G401 (cell line): ENCODE results near the gene IGFBP2. TPM values are rescaled to one million over a fixed set of nuclear protein-coding genes. Genes with fewer than 3 reads are reported as not detected.
"Not testable (repeated sequence)": the region's sequence is repeated elsewhere in the genome, so short reads cannot be mapped to it uniquely, and the experiment has no call there.

Experiments used
- DNase-seq: peaks from one replicate; pipeline ENCODE4 v3.0.0-alpha.2; 2015; ENCODE audit warnings: low spot score
- in situ Hi-C: cut with HindIII; loops from 2 replicates; pipeline ENCODE4 v1.10.0; 2016; ENCODE audit warnings: low sequenced_read_pairs, mixed read lengths
- total RNA-seq: library from RNA; depleted of rRNA; stranded (reverse); fragments of >200 nt; shearing (Covaris generic); gene quantifications from 2 replicates; pipeline ENCODE4 v1.2.3, GENCODE V29; 2014; rRNA removed

Gene IGFBP2, protein sequence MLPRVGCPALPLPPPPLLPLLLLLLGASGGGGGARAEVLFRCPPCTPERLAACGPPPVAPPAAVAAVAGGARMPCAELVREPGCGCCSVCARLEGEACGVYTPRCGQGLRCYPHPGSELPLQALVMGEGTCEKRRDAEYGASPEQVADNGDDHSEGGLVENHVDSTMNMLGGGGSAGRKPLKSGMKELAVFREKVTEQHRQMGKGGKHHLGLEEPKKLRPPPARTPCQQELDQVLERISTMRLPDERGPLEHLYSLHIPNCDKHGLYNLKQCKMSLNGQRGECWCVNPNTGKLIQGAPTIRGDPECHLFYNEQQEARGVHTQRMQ
- 134 and 159 TPM in 2 replicates for total RNA-seq

DNA sequence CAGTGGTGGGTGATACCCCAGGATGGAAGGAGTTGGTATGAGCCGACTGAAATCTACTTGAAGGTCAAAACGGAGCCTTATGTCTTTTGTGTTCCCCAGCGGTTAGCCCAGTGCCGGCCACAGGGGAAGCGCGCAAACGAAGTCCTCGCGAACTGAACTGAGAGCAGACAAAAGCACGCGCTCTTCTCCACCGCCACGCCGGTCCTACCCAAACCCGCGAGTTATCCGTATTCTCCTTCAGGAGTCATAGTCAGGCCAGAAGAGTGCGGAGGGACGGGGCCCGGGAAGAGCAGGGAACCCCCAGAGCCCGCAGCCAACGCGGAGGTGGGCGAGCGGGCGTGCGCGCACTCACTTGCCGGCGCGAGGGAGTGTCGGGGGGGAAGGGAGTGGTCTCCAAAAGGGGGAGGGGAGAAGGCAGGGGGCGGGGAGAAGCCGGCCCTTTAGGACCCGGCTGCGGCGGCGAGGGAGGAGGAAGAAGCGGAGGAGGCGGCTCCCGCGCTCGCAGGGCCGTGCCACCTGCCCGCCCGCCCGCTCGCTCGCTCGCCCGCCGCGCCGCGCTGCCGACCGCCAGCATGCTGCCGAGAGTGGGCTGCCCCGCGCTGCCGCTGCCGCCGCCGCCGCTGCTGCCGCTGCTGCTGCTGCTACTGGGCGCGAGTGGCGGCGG lies at the start of gene IGFBP2:
TSS of gene IGFBP2 (plus strand) at position 469 of the 664 bp plus-strand sequence. CDS start at position 573, 104 bp downstream.
- DNase-seq = peak; percentile 15
- in situ Hi-C loops = no loop called here

DNA sequence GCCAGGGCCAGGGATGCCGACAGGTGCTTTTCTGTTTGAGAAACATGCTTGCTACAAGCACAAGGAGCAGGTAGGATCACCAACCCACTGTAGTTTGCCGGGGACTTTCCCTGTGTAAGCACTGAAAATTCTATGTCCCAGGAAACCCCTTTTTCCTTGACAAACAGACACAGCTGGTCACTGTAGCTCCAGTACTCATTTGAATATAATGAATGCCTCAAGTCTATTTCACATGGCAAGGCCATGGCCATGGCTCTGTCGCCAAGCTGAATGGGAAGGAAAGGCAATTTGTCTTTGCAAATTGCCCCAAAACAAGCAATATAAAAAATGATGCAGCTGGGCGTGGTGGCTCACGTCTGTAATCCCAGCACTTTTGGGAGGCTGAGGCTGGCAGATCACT lies 49.6 kb upstream of the IGFBP2 start:
- no peak for DNase-seq
- in situ Hi-C loops = no loop called here

DNA sequence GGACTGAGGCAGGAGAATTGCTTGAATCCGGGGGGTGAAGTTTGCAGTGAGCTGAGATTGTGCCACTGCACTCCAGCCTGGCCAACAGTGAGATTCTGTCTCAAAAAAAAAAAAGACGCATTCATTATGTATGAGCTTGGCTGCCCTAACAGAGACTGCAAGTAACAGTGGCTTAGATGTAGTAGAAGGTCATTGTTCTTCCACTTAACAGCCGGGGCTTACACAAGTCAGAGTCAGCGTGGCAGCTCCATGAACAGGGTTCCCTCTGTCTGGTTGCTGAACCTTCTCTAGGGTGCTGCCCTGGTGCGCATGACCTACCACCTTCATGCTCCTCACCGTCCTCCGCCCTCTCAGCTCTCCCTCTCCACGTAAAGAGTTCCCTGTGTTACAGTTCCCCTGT lies 49.1 kb upstream of the IGFBP2 start:
- in situ Hi-C loops = no loop called here
- no peak for DNase-seq

DNA sequence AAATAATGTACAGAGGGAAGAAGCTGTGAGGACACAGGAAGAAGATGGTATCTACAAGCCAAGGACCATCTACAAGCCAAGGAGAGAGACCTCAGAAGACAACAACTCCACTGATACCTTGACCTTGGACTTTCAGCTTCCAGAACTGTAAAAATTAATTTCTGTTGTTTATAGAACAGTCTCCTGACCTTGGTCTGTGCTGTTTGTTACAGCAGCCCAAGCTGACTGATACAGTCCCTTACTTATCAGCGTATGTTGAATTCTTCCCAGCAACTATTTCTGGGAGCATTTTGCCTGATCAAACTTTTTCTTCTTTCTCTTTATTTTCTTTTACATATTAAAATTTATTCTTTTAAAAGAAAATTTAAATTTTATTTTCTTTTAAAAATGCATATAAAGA lies 47.8 kb upstream of the IGFBP2 start:
- DNase-seq = no peak
- in situ Hi-C loops = no loop called here

DNA sequence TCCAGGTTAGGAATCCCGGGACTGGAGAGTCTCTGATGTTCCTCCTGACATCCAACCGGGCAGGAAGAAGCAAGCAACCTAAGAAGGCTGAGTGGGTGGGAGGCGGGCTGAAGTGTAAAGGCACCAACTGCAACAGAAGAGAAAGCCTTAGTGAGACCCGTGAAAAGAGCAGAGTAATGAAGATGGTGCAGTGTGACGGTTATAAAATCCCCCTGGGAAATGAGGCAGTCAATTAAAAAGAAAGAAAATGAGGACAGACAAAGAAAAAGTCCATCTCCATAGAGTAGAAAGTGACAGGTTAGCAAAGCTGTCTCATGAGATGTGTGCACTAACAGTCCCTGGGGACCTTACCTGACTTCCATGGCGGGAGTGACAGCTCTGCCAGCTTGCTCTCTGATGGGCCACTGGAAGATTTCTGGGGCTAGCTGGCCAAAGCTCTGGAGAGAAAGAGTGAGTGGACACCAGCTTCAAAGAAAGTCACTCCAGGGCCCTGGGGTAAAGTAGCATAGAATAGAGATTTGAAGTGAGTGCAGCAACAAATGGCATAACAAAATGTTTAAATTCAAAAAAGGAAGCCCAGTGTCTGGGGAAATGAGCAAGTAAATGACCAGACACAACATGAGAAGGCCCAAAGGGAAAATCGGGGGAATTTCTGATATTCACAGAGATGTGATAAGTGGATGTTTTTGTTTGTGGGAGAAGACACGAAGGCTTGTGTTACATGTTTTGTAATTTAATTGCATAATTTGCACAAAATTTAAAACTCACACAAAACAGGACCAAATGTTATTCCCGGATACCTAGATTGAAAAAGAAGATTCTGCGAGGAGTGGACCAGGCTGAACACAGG lies 44.1 kb upstream of the IGFBP2 start:
- in situ Hi-C loops = no loop called here
- DNase-seq = no peak

DNA sequence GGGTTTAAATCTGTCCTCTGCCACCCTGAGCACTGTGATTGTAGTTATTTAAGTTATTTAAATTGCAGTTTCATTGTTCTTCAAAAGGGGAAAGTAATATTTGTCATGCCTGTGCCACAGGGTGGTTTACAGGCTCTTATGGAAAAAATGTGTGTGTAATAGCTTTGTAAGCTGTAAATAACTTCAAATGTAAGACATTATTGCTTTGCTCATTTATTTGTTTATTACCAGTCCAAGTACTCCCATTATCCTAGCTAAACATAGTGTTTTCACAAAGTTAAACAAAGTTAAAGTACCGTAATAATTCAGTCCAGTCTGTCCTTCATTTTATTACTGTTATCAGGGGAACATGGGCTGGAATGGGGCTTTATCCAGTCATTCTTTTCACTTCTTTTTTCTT lies 43.4 kb upstream of the IGFBP2 start:
- no peak for DNase-seq
- in situ Hi-C loops = no loop called here

DNA sequence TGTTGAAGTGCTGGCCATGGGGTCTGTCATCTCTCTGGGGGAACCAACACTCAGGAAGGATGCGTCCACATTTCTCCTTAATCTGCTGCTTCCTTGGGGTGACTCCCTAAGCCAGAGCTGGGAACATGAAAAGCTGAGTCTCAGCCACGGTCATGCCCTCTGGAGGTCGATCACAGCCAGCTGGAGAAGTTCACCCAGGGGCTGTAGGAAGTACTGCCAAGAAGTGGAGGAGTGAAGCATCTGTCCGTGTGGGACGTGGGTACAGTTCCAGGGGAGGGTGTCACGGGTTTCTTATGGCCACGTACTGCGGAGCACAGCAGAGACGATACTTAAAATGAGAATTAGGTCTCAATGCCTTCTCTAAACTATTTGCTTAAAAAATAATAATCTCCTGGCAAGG lies 42.4 kb upstream of the IGFBP2 start:
- no peak for DNase-seq
- in situ Hi-C loops = no loop called here

DNA sequence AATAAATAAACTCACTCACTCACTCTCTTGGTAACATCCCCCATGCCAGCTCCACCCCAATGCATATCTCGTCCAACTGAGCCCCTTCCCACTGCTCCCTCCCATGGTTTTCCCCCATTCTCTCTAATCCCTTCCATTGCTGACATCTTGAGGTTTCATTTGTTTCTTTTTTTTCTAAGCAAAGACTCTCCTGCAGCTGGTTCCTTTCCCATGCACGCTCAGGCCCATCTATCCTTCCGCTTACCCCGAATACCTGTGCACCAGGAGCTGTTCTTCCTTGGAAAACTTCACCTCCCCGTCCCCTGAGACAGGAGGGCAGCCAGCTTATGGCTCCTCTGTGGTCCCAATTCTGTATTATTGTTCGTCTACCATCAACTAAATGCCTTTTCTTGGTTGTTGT lies 41.7 kb upstream of the IGFBP2 start:
- DNase-seq = no peak
- in situ Hi-C loops = no loop called here

DNA sequence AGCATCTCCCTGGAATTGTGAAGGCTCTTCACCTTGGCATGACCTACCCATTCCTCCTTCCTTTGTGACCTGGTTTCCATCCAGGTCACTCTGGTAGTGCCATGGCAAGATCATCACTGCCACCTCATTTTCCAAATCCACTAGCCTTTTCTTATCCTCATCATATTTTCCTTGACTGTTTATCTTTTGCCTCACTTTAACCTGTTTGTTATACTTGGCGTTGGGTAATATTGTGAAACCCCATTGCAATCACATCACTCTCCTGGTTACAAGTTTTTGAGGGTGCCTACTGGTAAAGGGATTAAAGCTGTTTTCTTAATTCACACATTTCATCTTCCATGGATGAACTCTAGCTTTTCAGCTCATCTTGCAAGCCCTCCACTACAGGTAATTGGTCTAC lies 39.1 kb upstream of the IGFBP2 start:
- in situ Hi-C loops = no loop called here
- no peak for DNase-seq

DNA sequence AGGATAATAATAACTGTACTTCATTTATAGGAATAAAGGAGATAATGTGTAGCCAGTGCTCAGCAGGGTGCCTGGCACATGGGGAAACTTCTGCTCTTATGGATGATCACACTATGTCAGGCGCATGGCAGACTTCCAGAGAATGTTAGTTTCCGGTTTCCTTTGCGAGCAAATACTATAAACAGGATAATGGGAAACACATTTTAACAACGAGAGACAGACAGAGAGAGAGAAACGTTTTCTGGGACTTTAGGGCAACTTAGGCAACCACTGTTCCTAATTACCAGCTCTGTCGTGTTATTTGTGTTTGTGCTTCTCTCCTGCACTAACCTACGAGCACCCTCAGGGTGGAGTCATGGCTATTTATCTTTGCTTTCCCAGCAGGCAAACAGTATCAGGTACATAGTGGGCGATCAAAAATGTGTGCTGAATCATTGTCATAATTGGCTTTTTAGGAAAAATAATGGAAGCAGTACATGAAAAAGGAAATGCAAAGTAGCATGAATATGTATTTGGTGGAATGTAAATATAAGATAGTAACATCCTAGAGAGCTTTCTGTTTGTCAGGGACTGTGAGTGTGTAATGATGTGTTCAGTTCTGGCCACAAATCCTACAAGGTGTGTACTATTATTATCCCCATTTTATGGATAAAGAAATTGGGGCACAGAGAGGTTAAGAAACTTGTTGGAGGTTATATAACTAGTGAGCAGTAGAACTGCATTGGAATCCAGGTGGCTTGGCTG lies 36.8 kb upstream of the IGFBP2 start:
- peak; percentile 6 for DNase-seq
- in situ Hi-C loops = no loop called here

DNA sequence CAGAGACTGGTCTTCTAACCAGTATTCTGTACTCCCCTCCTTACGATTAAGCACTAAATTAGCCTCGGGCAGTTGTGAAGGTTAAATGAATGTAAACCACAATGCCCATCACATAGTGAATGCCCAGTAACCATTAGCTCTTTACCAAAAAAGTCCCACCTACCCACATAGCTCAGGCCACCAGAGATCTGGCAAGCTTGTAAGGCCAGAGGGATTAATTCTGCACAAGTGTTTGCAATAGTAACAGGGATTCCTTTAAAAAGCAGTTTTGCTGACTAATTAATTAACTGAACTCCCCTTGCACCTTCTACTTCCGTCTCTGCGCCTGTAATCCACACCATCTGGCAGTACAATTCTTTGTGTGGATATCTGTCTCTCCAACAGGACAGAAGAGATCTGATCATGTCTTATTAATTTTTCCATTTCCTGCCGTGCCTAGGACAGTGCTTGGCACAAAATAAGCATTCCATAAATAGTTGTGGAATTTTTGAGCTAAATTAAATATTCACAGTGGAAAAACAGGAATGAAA lies 36.2 kb upstream of the IGFBP2 start:
- in situ Hi-C loops = no loop called here
- peak; percentile 45 for DNase-seq

DNA sequence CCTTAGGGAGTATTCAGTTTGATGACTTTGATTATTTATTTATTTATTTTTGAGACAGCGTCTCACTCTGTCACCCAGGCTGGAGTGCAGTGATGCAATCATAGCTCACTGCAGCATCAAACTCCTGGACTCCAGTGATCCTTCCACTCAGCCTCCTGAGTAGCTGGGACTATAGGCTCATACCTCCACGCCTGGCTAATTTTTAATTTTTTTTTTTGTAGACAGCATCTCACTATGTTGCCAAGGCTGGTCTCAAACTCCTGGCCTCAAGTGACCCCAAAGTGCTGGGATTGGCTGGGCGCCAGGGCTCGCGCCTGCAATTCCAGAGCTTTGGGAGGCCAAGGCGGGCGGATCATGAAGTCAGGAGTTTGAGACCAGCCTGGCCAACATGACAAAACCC lies 35.4 kb upstream of the IGFBP2 start:
- DNase-seq, in situ Hi-C loops: not testable (repeated sequence)

DNA sequence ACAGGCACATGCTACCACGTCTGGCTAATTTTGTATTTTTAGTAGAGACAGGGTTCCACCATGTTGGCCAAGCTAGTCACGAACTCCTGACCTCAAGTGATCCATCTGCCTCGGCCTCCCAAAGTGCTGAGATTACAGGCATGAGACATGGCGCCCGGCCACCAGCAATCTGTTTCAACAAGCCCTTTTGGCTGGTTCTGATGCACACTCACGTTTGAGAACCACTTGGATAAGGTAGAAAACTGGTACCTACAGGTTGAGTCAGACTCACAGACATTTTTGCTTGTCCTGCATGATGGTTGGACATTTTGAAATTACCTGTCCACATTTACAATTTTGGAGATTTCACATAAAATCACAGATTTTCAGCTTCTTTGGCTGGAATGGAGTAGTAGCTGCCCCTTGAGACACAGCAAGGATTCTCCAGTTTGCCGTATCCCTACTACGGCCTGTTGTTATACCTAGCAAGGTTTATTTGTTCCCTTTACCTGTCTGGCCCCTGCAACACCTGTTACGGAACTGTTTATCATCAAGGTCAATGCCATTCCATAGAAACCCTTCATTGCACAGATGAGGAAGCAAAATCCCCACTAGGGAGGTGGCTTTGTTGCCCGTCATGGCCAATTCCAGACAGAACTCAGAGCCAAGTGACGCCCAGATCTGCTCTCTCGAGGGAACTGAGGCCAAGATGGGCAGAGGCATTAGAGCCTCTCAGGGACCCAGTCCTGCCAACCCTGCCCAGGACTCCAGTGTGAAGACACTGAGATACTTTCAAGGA lies 31.4 kb upstream of the IGFBP2 start:
- DNase-seq = no peak
- in situ Hi-C loops = no loop called here

DNA sequence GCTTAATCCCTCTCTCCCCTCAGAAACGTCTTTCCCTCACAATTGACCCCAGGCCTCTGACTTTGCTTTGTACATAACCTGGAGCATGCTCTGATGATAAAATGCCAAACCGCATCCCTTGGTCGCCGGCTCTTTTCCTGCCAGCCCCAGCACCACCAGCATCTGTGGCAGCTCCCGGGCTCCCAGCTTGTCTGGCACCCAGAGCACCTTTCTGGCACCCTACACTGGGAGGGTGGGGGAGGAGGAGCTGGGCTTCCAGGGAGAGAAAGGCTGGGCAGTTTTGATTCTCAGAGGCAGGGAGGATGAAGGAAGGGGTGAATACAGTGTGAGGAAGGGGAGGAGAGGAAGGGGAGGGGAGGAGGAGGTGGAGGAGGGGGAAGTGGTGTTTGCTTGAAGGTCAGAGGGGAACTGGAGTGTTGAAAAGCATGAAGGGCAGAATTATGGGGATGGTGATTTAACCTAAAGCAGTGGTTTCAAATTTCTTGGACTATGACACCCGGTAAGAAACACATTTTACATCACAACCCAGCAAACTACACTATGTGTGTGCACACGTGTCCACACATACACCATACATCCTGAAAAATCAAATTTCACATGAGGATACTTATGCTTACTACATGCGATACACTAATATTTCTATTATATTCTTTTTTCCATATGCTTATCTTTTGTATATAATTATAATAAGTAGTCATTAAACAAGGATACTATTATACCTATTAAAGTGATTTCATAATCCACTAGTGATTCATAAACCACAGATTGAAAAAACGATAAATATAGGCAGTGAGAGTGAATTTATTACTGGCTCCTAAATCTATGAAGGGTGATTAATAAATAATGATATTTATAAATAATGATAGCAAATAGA lies 30.0 kb upstream of the IGFBP2 start:
- in situ Hi-C loops = no loop called here

DNA sequence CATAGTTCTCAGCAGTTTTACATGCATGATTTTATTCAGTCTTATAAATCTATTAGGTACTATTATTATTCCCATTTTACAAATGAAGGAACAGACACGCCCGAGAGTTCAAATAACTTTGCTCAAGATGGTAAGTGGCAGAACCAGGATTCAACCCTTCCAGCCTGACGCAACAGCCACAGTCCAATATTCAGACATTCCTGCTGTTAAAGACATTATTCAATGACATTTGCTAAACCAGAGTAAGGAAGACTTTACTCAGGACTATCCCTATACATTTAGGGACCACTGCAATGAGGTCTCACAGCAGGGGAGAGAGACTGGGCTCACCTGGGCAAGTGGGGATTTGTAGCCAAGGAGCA lies 29.4 kb upstream of the IGFBP2 start:
- in situ Hi-C loops = no loop called here
- no peak for DNase-seq

More for the DNA sequence above, 30.0 kb upstream of the IGFBP2 start:
- no peak for DNase-seq

DNA sequence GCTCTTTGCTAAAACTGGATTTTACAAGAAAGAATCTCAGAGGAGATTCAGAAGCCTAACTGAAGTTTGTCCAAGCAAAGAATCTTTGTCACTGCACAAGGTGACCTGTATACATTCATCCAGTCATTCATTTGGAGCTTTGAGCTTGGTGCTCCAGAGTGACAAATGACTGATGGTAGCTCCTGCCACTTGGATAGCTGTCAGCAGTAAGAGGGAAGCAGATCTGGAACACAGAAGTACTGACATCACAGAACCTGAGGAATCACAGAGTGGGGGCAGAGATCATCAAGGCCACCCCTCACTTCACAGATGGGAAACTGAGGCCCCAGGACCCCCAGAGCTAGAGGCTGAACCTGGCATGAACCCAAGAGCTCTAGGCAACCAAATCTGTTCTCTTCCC lies 28.8 kb upstream of the IGFBP2 start:
- in situ Hi-C loops = no loop called here
- DNase-seq = peak; percentile 51

DNA sequence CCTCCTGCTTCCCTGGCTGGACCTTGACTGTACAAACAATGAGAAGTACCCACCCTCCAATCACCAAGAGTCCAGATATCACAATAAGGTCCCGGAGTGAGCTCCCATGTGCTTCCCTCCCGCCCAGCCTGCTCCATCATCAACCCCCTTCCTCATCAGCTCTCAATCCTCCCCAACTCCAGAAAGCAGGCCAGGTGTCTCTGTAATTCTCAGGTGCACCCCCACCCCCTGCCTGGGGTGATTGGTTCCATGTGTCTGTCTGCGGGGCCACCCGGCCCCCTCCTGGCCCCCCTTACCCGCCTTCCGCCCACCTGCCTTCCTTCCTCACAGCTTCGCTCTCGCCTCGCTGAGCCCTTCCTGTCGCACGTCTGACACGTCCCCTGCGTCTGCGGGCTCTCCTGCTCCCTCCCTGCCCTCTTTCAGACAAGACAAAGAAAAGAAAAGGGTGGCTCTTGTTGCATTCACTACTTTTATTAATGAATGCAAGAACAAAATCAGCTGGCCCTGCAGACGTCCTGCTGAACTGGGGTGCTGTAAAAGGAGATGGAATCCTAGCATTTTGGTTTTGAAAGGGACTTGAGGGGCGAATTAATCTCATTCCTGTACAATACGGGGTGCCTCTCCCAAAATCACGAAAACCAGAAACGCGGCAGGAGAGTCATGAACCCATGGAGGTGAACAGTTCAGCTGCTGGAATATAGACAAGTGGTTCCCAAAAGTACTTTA lies 26.5 kb upstream of the IGFBP2 start:
- in situ Hi-C loops = no loop called here
- DNase-seq = no peak
